ENCODE measurements around the gene PVR.
"Not testable (repeated sequence)": the region's sequence is repeated elsewhere in the genome, so short reads cannot be mapped to it uniquely, and the experiment has no call there.

PVR gene

DNA sequence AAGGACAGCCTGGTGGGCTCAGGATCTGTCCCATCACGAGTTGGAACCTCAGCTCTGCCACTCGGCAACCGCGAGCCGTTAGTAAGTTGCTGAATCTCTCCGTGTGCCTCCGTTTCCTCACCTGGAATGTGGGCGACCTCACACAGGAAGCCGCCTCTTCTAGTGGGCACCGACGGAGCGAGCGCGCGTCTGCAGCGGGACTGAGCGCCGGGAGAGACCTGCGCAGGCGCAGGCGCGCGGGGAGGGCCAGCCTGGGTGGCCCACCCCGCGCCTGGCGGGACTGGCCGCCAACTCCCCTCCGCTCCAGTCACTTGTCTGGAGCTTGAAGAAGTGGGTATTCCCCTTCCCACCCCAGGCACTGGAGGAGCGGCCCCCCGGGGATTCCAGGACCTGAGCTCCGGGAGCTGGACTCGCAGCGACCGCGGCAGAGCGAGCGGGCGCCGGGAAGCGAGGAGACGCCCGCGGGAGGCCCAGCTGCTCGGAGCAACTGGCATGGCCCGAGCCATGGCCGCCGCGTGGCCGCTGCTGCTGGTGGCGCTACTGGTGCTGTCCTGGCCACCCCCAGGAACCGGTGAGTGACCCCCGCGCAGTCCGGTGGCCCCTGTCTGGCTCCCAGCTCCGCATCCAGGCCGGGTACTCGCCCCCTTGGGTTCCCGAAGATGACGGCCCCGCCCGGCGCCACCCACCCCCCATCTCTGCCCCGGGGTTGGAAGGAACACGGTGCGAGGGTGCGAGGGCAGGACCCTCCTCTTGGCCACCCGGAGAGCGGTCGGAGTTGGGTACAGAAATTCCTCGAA is at the start of gene PVR:
Gene PVR, plus strand, starts transcription at position 306 of the 797 bp plus-strand sequence. Its CDS starts 187 bp downstream, at position 493.
- DNase-seq: peak; percentile 46

- no peak for DNase-seq
Observed at GRCh38 chr19:44596428-44597130, 47.1 kb upstream of the PVR start.

GRCh38 chr19:44597131-44597491 is 46.6 kb upstream of the PVR start:
- DNase-seq: no peak

- DNase-seq: no peak
Observed at GRCh38 chr19:44598355-44598754, 45.4 kb upstream of the PVR start.

DNA sequence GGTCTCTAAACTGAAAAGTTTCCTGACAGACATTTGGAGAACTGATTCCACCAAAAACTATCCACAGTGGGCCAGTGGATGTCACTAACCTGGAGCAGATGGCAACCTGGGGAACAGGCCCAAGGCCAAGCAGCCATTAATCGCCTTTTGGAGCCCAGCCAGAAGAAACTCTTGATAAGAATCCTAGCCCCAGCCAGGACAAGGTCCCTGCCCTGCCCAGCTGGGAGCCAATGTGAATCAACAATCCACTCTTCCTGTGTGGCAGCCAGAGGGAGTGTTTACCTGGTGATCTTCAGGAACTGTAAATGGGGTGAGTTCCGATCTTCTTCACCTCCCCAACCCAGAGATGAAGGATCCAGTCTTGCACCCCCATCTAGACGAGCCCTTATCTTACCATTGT is 44.8 kb upstream of the PVR start:
- DNase-seq: no peak

DNA sequence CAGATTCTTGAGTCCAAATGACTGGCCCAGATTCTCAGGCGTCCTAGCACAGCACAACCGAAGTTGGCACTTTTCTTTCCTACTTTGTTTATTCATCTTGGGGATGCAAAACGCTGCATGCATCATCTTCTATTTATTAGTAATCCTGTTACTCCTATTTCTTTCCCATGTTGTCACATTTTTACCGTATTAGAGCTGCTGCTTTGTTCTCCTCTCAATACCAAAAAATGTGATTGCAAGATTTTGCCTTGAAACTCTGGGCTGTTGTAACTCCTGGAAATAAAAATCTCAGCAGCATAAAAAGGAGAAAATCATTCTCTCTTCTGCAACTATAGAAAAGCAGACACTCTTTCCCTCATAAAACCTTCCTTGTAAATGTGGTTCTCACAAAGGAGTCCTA is 43.2 kb upstream of the PVR start:
- no peak for DNase-seq

DNA sequence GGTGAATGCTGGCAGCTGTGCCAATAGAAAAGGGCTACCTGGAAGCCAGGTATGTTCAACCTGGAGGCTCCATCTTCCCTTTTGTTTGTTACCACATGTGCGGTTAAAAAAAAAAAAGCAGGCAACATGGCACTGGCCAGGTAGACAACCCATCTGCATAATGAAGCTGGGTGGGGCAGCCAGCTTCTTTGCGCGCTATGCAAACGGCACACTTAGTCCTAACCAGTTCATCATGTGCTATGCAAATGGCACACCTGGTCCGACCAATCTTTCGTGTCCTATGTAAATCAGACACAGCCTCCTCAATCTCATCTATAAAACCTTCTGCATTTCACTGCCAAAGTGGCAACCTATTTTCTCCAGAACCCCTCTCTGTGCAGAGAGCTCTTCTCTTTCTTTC is 41.6 kb upstream of the PVR start:
- no peak for DNase-seq

DNA sequence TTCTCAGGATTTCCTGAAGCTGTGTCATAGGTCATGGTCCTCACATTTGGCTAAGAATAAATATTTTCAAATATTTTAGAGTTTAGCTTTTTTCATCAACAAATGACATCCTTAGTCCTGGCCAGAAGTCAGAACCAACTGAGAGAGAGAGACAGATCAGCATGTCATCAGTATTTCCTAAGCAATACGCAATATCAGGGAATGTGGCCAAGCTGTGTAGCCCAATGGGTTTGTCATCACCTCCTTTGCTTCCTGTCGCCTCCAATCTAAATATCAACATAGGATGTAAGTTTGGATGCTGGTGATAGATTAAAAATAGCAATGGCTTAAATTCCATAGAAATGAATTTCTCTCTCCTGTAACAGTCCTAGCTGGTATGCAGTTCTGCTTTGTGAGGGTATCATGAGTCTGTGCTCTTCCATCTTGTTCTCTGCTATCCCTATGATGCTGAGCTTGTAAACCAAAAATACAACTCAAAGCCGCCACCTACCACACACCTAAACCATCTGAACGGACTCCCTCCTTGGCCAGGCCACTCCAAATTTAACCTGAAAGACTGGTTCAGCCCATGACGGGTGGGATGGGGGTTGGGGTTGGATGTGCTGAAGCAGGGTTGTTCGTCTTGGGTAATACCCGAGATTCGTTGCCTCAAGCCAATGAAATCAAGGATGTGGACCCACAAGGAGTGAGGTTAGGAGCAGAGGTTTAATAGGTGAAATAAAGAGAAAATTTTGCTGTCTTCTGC is 40.3 kb upstream of the PVR start:
- DNase-seq: no peak

DNA sequence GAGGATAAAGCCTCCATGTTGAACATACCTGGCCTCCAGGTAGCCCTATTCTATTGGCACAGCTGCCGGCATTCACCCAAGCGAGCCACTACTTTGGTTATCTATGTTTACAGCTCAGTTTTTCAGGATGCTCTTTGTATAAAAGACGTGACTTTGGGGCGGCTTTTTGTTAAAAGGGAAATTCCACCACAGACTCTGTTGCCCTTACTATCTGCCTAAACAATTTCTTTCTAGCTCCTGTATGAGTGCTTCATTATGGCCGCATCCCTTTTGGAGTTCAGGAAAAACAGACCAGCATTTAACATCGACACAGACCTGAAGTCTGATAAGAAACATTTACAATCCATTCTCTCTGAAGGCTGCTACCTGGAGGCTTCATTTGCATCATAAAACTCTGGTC is 39.5 kb upstream of the PVR start:
- no peak for DNase-seq

- DNase-seq: no peak
Observed at GRCh38 chr19:44605547-44605946, 38.2 kb upstream of the PVR start.

- no peak for DNase-seq
Observed at GRCh38 chr19:44607049-44607448, 36.7 kb upstream of the PVR start.

DNA sequence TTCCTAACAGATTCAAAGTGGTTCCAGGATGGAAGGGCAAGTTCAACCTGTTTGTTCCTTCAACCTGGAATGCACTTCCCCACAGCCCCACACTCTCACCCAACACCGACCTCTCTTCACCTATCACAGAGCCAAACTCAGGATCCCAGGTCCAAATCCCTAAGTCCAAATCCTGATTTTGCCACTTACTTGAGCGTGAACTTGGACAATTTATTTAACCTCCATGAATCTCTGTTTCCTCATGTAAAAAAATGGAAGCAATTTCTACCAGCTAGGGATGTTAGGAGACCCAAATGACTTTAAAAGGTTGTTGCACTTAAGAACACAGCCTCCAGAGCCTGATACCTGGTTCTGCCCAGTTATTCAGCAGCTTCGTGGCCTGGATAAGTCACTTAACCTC is 35.8 kb upstream of the PVR start:
- no peak for DNase-seq

GRCh38 chr19:44608391-44608821 is 35.3 kb upstream of the PVR start:
- DNase-seq: no peak

- DNase-seq: no peak
Observed at GRCh38 chr19:44609219-44609618, 34.5 kb upstream of the PVR start.

- DNase-seq: not testable (repeated sequence)
Observed at GRCh38 chr19:44610497-44610896, 33.2 kb upstream of the PVR start.

GRCh38 chr19:44611812-44612295 is 31.9 kb upstream of the PVR start:
- no peak for DNase-seq

DNA sequence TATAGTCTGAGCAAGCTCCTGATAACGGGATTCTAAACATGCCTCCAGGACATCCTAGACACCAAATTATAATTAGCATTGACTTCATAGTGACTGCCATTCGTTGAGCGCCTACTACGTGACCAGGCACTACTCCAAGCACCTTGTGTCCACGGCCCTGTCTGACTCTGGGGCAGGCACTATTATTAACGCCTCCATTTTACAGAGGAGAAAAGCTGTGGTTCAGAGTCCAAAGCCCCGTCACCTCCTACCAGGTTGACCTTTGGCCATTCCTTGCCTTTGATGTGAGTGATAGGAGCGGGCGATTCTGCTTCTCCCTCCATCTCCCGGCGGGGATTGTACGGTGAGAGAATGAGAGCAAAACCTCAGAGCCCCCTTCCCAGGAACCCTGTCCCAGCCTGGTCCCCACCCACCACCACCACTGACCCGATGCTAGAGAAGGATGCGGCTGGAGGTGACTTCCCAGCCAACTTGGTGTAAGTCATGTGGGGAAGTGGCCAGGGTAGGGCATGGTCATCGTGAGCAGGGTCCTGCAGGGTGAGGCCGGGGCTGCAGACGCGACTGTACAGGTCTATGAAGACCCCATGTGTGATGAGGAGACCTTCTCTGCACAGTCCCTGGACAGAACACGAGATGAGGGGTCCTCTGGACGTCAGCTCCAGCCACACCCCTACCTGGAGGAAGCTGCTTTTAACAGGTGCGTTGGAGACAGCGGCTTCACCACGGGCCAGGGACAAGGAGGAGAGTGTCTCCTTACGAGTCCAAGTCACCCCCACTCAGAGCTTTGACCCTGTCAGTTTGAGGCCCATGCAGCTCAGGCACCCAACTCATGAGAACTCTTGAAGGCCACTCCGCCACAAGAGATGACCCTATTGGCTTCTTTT is 30.2 kb upstream of the PVR start, which contains the start of gene IGSF23:
Gene IGSF23, plus strand, starts transcription at position 269 of the 884 bp plus-strand sequence. Its CDS starts 83 bp downstream, at position 352.
- no peak for DNase-seq

GRCh38 chr19:44614313-44614712 is 29.4 kb upstream of the PVR start:
- no peak for DNase-seq

GRCh38 chr19:44615863-44616247 is 27.9 kb upstream of the PVR start:
- DNase-seq: no peak

DNA sequence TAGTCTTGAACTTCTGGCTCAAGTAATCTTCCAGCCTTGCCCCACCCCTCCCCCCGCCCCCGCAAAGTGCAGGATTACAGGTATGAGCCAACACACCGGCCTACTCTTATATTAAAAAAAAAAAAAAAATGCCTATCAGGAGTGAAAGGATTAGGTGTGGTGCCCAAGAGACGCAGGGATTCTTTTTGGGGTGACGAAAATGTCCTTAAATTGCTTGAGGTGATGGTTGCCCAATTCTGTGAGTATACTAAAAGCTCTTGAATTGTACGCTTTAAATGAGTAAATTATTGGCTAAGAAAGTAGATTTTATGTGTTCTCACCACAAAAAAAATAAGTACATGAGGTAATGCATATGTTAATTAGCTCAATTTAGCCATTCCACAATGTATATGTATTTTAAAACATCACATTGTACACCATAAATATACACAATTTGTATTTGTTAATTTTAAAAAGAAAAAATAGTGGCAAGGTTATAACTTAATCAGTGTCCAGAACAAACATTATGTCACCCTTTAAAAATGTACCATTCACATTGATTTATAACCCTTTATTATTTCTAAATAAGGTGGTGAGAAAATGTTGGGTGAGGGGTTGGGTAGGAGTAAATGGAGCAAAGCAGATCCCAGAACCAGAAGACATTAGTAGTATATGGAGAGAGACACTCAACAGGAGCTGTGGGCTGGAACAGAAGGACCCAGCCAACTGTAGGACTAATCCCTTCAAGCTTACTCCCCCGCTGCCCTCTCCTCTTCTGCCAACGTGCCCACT is 26.4 kb upstream of the PVR start:
- DNase-seq: no peak

DNA sequence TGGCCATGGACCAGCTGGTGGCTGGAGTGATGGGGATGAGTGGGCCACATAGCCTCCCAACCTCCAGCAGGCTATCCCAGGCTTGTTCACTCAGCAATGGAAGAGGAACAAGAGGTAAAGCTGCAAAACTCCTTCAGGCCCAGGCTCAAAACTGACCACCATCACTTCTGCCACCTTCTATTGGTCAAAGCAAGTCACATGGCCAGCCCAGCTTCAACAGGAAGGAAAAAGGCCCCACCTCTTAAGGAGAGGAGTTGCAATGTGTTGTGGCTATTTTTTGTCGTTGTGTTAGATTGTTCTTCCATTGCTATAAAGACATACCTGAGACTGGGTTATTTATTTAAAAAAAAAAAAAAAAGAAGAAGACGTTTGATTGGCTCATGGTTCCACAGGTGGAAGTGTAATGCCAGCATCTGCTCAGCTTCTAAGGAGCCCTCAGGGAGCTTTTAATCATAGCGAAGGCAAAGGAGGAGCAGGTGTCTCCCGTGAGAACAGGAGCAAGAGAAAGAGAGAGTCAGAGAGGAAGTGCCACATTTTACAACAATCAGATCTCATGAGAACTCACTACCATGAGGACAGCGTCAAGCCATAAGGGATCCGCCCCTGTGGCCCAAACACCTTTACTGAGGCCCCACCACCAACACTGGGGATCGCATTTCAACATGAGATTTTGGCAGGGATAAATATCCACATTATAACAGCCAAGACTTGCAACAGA is 24.9 kb upstream of the PVR start:
- DNase-seq: no peak

All from GOT3 (cell line).